GM19239 (cell line): ENCODE results near the gene ABCG2.

Experiments
- DNase-seq: peaks from one replicate; pipeline ENCODE4 v3.0.0; 2011; ENCODE audit warnings: low spot score; ENCODE audit not compliant: insufficient read length
- FAIRE-seq: peaks from 2 replicates; lab custom pipeline; 2011; peaks lifted over from hg19 to GRCh38; lab: Jason Lieb, UNC

The ABCG2 gene

DNA sequence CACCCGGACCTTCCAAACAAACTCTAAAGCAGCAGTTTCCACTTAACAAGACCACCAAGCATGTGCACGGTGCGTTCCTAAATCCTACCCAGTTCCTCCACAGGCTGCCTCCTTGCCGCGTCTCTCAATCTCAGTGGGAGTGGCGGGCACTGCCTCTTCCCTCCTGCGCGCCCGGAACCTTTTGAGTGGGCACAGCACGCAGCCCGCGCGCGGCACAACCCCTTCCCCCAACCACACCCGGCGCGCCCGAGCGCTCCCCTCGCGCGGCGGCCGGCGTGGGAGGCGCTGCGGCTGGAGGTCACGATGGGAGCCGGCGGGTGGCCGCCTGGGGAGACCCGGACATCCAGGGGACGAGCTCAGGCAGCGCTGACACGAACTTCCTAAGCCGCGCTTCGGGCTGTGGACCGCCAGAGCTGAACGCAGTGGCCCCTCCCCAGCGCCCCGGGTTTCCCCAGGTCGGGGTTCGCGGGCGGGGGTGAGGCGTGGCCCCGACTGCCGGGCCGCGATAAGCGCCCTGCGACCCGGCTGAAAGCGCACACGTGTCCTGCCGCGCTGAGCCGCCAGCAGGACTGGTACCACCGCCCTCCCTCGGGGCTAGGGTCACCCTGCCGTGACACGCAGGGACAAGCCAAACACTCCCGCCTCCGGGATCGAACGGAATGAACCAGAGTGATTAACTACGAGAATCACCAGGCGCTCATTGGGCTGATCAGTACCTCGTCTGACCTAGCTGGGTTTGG lies at the start of gene ABCG2:
Gene ABCG2 (minus strand): TSS at position 151 of the 740 bp plus-strand sequence. CDS start 18,644 bp downstream, outside the sequence.
- FAIRE-seq = no peak
- no peak for DNase-seq

DNA sequence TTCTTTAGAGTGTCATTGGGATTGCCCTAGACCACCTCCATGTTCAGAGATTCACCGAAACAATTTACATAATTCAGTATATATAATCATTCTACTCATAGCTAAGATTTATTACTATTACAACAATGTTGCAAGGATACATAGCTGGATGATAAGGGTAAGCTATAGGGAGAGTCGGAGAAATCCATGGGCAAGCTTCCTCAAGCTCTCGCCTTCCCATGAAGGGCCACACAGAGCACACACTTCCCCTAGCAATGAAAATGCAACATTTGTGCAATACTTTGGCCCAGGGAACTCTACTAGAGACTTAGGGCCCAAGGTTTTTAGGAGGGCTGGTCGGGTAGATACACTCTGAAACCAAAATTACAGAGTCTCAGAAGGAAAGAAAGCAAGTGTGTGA lies 49.7 kb upstream of the ABCG2 start:
- DNase-seq (no peak), FAIRE-seq (no peak)

GRCh38 chr4:88207171-88207570 lies 48.7 kb upstream of the ABCG2 start:
- DNase-seq = no peak
- peak; percentile 39 for FAIRE-seq

DNA sequence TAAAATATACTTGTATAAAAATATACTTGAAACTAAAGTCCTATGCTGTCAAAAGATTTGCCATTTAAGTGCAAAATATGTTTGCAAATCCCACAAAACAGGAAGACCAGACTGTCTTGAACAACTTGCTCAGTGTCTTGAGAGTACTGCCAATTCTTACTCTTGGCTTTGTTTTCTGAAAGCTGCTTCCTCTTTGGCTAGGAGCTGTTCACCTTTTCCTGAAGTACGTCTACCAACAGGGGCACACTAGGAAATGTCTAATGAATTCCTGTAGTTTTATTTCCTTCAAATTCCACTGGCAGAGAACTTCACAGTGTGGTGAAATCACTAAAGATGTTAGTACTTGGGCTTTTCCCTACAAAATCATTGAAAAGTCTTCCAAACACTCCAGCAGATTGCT lies 46.4 kb upstream of the ABCG2 start:
- DNase-seq = no peak
- no peak for FAIRE-seq

DNA sequence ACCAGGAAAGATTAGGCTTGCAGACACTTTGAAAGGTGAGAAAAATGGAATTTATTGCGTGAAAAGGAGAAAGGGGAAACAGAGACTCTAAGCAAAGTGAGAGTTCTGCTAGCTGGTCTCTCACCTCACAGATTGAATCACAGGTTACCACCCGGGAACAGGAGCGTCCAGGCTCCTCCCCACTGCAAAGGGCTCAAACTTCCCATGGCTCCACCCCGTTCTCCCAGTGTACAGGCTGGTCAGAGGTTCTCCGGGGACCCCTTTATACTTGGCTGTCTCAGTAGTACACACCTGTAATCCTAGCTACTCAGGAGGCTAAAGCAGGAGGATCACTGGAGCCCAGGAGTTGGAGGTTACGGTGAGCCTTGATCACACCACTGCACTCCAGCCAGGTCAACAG lies 44.0 kb upstream of the ABCG2 start:
- FAIRE-seq (no peak), DNase-seq (no peak)

DNA sequence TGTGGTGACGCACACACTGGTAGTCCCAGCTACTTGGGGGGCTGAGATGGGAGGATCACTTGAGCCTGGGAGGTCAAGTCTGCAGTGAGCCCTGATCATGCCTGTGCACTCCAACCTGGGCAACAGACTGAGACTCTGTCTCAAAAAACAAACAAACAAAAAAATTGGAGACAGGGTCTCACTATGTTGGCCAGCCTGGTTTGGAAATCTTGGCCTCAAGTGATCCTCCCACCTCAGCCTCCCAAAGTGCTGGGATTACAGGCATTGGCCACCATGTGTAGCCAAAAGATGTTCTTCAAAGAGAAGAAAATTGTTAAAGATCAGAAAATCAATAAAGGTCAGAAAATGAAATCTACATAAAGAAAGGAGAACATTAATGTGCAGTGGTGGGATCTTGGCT lies 41.7 kb upstream of the ABCG2 start:
- FAIRE-seq (no peak), DNase-seq (no peak)

DNA sequence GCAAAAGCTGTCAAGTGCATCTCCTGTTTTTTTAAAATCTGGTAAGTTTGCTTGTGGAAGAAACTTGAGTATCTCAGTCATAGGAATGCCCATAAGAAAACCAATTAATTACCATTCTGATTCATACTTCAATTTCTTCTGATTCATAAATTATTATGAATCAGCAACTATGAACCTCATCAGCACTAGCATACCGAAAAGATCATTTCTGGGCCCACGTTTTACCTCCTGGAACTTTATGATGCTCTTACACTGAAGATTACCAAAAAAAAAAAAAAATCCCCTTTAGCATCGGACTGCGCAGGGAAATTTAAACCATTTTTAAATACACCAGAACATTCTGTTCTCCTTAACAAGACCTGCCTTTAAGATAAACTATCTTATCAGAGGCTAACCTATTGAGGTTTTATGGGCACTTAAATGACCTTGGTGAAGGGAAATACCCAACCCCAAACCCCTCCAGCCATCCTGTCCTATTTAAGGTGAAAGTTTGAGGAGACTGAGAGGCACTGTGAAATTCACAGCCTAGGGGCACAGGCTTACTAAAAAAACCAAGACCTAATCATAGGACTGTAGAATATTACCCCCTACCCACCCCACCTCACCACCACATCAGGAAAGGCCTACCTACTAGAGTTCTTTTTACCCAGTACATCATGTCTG lies 38.2 kb upstream of the ABCG2 start:
- DNase-seq = no peak
- no peak for FAIRE-seq

GRCh38 chr4:88196013-88196365 lies 37.5 kb upstream of the ABCG2 start:
- FAIRE-seq = no peak
- DNase-seq = no peak

DNA sequence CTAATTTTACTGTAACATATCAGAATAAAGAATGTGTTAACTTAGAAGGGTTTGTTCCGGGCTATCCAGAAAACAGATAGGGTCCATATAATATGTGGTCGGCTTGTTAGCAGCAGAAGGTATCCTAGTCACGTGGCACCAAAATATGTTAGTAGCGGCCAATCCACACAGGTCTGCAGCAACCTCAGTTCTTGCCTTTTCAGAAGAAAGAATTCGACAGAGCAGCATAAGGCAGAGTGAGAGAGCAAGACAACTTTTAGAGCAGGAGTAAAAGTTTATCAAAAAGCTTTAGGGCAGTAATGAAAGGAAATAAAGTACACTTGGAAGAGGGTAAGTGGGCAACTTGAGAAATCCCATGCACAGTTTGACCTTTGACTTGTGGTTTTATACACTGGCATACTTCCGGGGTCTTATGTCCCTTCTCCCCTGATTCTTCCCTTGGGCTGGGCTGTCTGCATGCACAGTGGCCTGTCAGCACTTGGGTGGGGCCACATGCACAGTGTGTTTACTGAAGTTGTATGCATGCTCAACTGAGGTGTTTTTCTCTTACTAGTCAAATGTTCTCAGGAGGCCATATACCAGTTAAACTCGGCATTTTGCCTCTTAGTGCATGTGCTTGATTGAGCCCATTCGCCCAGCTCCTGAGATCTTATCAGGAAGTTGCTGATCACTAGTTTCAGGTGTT lies 37.0 kb upstream of the ABCG2 start:
- DNase-seq (no peak), FAIRE-seq (no peak)

DNA sequence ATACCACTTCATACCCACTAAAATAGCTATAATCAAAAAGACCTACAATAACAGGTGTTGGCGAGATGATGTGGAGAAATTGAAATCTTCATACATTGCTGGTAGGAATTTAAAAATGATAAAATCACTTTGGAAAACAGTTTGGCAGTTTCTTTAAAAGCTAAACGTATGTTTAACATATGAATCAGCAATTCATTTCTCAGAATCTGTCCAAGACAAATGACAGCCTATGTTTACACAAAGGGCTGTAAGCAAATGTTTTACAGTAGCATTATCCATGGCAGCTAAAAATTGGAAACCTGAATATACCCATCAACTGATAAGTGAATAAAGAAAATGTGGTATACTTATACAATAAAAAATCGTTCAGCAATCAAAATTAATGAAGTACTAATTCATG lies 33.0 kb upstream of the ABCG2 start:
- FAIRE-seq (peak; percentile 23), DNase-seq (no peak)

- DNase-seq (no peak), FAIRE-seq (no peak)
These were observed 31.6 kb upstream of the ABCG2 start for GRCh38 chr4:88189881-88190585.

- FAIRE-seq = no peak
- no peak for DNase-seq
These were observed 30.9 kb upstream of the ABCG2 start for GRCh38 chr4:88189418-88189738.

DNA sequence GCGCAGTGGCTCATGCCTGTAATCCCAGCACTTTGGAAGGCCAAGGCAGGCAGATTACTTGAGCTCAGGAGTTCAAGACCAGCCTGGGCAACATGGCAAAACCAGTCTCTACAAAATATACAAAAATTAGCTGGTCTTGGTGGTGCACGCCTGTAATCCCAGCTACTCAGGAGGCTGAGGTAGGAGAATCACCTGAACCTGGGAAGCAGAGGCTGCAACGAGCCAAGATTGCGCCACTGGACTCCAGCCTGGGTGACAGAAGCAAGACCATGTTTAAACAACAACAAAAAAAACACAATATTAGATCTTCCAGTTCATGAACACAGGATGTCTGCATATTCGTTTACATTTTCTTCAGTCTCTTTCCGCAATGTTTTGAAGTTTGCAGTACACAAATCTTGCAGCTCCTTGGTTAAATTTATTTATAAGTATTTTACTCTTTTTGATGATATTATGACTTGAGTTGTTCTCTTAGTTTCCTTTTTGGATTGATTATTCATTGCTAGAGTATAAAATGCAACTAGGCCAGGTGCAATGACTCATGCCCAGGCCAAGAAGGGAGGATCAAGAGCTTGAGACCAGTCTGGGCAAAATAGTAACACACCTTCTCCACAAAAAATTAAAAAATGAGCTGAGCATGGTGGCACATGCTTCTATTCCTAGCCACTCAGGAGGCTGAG lies 30.4 kb upstream of the ABCG2 start:
- FAIRE-seq (no peak), DNase-seq (no peak)

DNA sequence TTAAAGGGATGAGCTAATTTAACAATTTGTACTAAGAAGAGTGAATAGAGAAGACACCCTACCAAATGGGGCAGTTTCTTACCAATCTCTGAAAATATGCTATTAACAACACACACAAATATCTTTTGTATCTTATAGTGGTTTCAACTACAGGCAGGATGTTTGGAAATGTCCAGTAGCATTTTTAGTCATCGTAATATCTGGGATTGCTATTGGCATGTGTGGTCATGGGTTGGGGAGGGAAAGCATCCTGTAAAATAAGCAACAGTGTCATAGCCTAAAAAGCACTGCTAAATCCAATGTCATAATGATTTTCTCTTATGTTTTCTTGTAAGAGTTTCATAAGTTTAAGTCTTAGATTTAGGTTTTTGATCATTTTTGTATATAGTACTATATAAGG lies 29.3 kb upstream of the ABCG2 start:
- DNase-seq (no peak), FAIRE-seq (no peak)

DNA sequence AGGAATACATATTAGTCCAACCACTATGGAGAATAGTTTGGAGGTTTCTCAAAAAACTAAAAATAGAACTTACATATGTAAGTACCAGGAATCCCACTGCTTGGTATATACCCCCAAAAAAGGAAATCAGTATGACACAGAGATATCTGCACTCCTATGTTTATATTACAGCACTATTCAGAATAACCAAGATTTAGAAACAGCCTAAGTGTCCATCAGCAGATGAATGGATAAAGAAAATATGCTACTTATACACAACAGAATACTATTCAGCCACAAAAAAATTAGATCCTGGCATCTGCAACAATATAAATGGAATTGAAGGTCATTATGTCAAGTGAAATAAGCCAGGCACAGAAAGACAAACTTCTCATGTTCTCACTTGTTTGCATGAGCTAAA lies 27.5 kb upstream of the ABCG2 start:
- FAIRE-seq (no peak), DNase-seq (no peak)

DNA sequence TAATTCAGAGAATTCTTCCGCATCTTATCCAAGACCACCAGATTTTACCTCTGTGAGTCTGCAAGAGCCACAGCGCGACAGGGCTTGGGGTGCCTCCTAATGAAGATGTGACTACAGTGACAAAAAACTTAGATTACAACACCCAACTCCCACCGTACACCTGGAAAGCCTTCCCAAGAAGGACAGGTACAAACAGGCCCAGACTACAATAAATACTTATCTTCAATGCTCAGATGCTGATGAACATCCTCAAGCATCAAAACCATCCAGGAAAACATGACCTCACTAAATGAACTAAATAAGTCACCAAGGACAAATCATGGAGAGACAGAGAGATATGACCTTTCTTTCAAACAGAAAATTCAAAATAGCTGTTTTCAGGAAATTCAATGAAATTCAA lies 20.8 kb upstream of the ABCG2 start:
- no peak for DNase-seq
- FAIRE-seq = no peak

DNA sequence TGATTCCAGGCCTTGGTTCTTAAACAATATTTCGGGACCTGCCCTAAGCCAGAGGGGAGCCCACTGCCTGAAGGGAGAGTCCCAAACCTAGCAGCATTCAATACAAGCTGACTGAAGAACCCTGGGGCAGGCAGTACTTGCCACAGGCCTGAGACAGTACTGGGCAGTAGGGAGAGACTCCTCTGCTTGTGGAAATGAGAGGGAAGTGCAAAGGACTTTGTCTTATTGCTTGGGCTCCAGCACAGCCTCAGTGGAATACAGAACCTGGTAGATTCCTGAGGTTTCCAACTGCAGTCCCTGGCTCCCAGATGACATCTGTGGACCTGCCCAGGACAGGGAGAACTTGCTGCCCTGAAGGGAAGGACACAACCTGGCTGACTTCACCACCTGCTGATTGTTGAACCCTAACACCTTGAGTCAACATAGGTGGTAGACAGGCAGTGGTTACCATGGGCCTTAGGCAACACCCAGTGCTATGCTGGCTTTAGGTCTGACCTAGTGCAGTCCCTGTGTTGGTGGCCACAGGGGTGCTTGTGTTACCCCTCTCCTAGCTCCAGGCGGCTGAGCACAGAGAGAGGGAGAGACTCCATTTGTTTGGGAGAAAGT lies 20.3 kb upstream of the ABCG2 start:
- no peak for FAIRE-seq

GRCh38 chr4:88177983-88178625 lies 19.7 kb upstream of the ABCG2 start:
- FAIRE-seq (no peak), DNase-seq (no peak)

More for the DNA sequence above, 20.3 kb upstream of the ABCG2 start:
- DNase-seq = no peak

DNA sequence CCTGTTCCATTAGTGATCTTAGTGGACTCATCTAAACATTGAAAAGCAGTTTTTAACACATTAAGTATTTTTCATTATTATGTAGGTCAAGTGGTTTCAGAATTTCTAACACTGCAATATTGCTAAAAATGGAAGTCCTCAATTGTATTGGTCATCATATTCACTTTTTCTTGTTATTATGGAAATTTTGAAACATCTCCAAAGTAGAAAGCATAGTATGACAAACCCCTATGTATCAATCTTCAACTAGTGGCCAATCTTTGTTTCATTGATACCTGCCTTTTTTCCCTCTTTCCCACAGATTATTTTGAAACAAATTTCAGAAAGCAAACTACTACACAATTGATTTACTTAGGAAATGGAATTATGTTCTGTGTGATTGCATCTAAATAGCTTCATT lies 14.5 kb upstream of the ABCG2 start:
- DNase-seq (no peak), FAIRE-seq (no peak)

DNA sequence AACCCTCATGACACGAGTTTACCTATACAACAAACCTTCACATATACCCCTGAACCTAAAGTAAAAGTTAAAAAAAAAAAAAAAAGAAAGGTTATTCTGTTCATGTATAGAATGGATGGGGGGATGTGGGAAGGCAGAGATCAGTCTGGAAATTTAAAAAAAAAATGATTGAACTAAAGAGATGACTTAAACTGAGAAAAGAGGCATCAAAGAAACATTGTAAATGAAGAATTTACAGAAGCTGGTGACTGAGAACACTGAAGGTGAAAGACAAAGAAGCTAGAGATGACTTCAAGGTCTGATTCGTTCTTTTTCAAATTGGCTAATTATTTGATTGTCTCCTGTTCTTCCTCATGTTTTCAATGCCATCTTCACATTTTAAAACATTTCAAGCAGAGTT lies 12.8 kb upstream of the ABCG2 start:
- no peak for DNase-seq
- FAIRE-seq = no peak
